ENCODE measurements around the gene PCMT1. TPM values are rescaled to one million over a fixed set of nuclear protein-coding genes. Genes with fewer than 3 reads are reported as not detected.

The PCMT1 gene
- total RNA-seq, 2 donors from 2014 or later = 68.5 to 72.6 TPM

GRCh38 chr6:149834513-149835481, 85.3 kb downstream of the PCMT1 start:
- 50 to 51% methylated on average over 3 to 5 of the region's 5 CpGs for WGBS, 2 experiments (ENCODE audit: insufficient coverage in 1 of 2, insufficient read length in 1 of 2)
- Mint-ChIP-seq H3K36me3 (ENCODE audit: low read depth) (no peaks in the 10 kb centered on the region), H3K27me3 (ENCODE audit: insufficient read depth) (peaks cover 2% of the 10 kb centered on the region), H3K9me3 (no peaks in the 10 kb centered on the region), H3K4me1 (no peaks in the 10 kb centered on the region), H3K4me3 (no peak overlapping the region), H3K27ac (no peak overlapping the region)
- DNase-seq = peak; percentile 92
- Histone ChIP-seq H3K4me1 (ENCODE audit: control insufficient read depth, insufficient read depth, low read length) (no peaks in the 10 kb centered on the region), H3K9me3 (ENCODE audit: control insufficient read depth, low read length) (no peaks in the 10 kb centered on the region), H3K4me3 (ENCODE audit: low read length) (no peak overlapping the region), H3K27ac (ENCODE audit: low read depth, low read length) (no peak overlapping the region), H3K9ac (ENCODE audit: extremely low read depth, low read length, poor library complexity, severe bottlenecking) (no peak overlapping the region), H3K27me3 (ENCODE audit: control insufficient read depth, insufficient read depth, low read length, poor library complexity, severe bottlenecking) (peaks cover 25% of the 10 kb centered on the region), H3K36me3 (ENCODE audit: control insufficient read depth, insufficient read depth, low read length) (no peaks in the 10 kb centered on the region)
- TF ChIP-seq, protein P1, sequence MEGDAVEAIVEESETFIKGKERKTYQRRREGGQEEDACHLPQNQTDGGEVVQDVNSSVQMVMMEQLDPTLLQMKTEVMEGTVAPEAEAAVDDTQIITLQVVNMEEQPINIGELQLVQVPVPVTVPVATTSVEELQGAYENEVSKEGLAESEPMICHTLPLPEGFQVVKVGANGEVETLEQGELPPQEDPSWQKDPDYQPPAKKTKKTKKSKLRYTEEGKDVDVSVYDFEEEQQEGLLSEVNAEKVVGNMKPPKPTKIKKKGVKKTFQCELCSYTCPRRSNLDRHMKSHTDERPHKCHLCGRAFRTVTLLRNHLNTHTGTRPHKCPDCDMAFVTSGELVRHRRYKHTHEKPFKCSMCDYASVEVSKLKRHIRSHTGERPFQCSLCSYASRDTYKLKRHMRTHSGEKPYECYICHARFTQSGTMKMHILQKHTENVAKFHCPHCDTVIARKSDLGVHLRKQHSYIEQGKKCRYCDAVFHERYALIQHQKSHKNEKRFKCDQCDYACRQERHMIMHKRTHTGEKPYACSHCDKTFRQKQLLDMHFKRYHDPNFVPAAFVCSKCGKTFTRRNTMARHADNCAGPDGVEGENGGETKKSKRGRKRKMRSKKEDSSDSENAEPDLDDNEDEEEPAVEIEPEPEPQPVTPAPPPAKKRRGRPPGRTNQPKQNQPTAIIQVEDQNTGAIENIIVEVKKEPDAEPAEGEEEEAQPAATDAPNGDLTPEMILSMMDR (conservative IDR thresholded peaks at IDR 0.05) = peak; percentile 91

- Histone ChIP-seq H3K4me1 (ENCODE audit: control insufficient read depth, insufficient read depth, low read length) (no peaks in the 10 kb centered on the region), H3K27ac (ENCODE audit: low read depth, low read length) (no peak overlapping the region), H3K9me3 (ENCODE audit: control insufficient read depth, low read length) (no peaks in the 10 kb centered on the region), H3K4me3 (ENCODE audit: low read length) (no peak overlapping the region), H3K36me3 (ENCODE audit: control insufficient read depth, insufficient read depth, low read length) (no peaks in the 10 kb centered on the region), H3K9ac (ENCODE audit: extremely low read depth, low read length, poor library complexity, severe bottlenecking) (no peak overlapping the region), H3K27me3 (ENCODE audit: control insufficient read depth, insufficient read depth, low read length, poor library complexity, severe bottlenecking) (peaks cover 72% of the 10 kb centered on the region)
- Mint-ChIP-seq H3K36me3 (ENCODE audit: low read depth) (no peaks in the 10 kb centered on the region), H3K27me3 (ENCODE audit: insufficient read depth) (peaks cover 43% of the 10 kb centered on the region), H3K27ac (no peak overlapping the region), H3K9me3 (no peaks in the 10 kb centered on the region), H3K4me3 (no peak overlapping the region), H3K4me1 (peaks cover 4% of the 10 kb centered on the region)
- TF ChIP-seq, protein P1 (conservative IDR thresholded peaks at IDR 0.05) = peak; percentile 89
- WGBS, 2 experiments (ENCODE audit: insufficient coverage in 1 of 2, insufficient read length in 1 of 2) = 71 to 74% methylated on average over 8 of the region's 8 CpGs
- peak; percentile 94 for DNase-seq
Observed at GRCh38 chr6:149840345-149841075, 91.0 kb downstream of the PCMT1 start.

GRCh38 chr6:149842331-149842730, 92.8 kb downstream of the PCMT1 start:
- no peaks in the 10 kb centered on the region for H3K9me3 Mint-ChIP-seq
- no peak overlapping the region for H3K27ac Mint-ChIP-seq
- Histone ChIP-seq H3K36me3 (ENCODE audit: control insufficient read depth, insufficient read depth, low read length) (no peaks in the 10 kb centered on the region), H3K9ac (ENCODE audit: extremely low read depth, low read length, poor library complexity, severe bottlenecking) (no peak overlapping the region), H3K4me3 (ENCODE audit: low read length) (no peak overlapping the region), H3K9me3 (ENCODE audit: control insufficient read depth, low read length) (no peaks in the 10 kb centered on the region), H3K27ac (ENCODE audit: low read depth, low read length) (no peak overlapping the region), H3K4me1 (ENCODE audit: control insufficient read depth, insufficient read depth, low read length) (peaks cover 4% of the 10 kb centered on the region), H3K27me3 (ENCODE audit: control insufficient read depth, insufficient read depth, low read length, poor library complexity, severe bottlenecking) (peaks cover 73% of the 10 kb centered on the region)
- H3K27me3 Mint-ChIP-seq (ENCODE audit: insufficient read depth) = peaks cover 55% of the 10 kb centered on the region
- 92 to 97% methylated on average over 5 to 7 of the region's 7 CpGs for WGBS, 2 experiments (ENCODE audit: insufficient coverage in 1 of 2, insufficient read length in 1 of 2)
- no peak overlapping the region for H3K4me3 Mint-ChIP-seq
- H3K4me1 Mint-ChIP-seq = peaks cover 12% of the 10 kb centered on the region
- no peak for DNase-seq
- TF ChIP-seq, protein P1 (conservative IDR thresholded peaks at IDR 0.05) = no peak
- no peaks in the 10 kb centered on the region for H3K36me3 Mint-ChIP-seq (ENCODE audit: low read depth)

Data from endodermal cell (in vitro differentiated cells).